Activated CD4-positive, alpha-beta T cell treated with anti-CD3 and anti-CD28 coated beads for 36 hours (primary cell): Measurements from ENCODE around the gene KIFC3. TPM values are rescaled to one million over a fixed set of nuclear protein-coding genes. Genes with fewer than 3 reads are reported as not detected.

Source experiments
- ATAC-seq: fragments of 200-7000 bp; cut with Tn5 transposase; one replicate; pipeline ENCODE4 v1.10.0; 2021; ENCODE audit warnings: mild to moderate bottlenecking, moderate library complexity
- CTCF ChIA-PET: fragments of 350-600 bp; sonication (Branson Sonifier 250); formaldehyde crosslinking; loops from one replicate; lab custom pipeline; 2021; ENCODE audit warnings: antibody characterized with exemption; lab: Charles Lee
- POLR2A ChIA-PET: fragments of 350-600 bp; sonication (Branson Sonifier 250); formaldehyde crosslinking; loops from one replicate; lab custom pipeline; 2021; ENCODE audit warnings: antibody characterized with exemption, inconsistent platforms; lab: Charles Lee
- DNase-seq: peaks from one replicate; pipeline ENCODE4 v3.0.0-alpha.2; 2020
- H3K27ac Mint-ChIP-seq: one replicate; pipeline ENCODE4 v1.8.0; 2021; ENCODE audit warnings: mixed read lengths
- H3K27me3 Mint-ChIP-seq: one replicate; pipeline ENCODE4 v1.8.0; 2021; ENCODE audit warnings: mixed read lengths
- H3K36me3 Mint-ChIP-seq: one replicate; pipeline ENCODE4 v1.8.0; 2021; ENCODE audit warnings: low read depth, mixed read lengths
- H3K4me1 Mint-ChIP-seq: one replicate; pipeline ENCODE4 v1.8.0; 2021; ENCODE audit warnings: mixed read lengths
- H3K4me3 Mint-ChIP-seq: one replicate; pipeline ENCODE4 v1.8.0; 2021; ENCODE audit warnings: mild to moderate bottlenecking, moderate library complexity, mixed read lengths
- H3K9me3 Mint-ChIP-seq: one replicate; pipeline ENCODE4 v1.8.0; 2021; ENCODE audit warnings: low read depth, mixed read lengths
- intact Hi-C, 2 experiments: fragments of 100-400 bp; cut with DNase I in 1 of 2; cut with micrococcal nuclease in 1 of 2; formaldehyde crosslinking; loops; one replicate each; pipeline versions ENCODE4 v1.14.2 to v1.15.1; 2022 to 2024; cut with DNase I, micrococcal nuclease
- total RNA-seq, 2 experiments: library from RNA; stranded (reverse); gene quantifications; one replicate each; pipeline ENCODE4 v1.2.3, GENCODE V29; 2021

Gene KIFC3
- total RNA-seq, 2 experiments from 2014 or later = 0.32 to 0.66 TPM

DNA sequence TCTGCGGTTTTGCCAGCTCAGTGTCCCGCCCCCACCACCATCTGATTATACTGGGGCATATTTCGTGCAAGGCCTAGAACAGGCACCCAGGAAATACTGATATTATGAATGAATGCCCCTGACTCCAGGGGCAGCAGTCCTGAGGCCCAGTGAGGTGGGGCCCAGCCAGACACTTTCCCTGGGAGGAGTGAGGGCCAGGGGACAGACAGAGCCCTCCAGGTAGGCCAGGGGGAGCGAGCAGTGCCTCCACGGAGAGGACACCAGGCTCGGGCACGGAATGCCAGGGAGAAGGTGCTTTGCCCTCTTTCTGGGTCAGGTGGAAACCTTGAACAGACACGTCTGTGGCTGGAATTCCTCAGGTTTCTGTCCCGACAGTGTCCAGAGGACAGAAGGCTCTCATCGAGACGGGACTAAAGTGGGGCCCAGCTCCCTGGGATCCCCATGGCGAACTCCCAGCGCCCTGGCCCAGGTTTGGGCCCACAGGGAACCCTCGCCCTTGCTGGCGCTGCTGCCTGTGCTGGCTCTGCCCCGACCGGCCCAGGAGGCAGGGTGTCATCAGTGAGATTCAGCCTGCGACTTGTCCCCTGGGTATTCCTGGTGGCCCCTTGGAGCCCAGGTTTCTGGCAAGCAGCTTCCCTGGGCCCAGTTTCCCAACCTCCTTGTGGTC lies 62.4 kb downstream of the KIFC3 start:
- no peaks in the 10 kb centered on the region for H3K9me3 Mint-ChIP-seq
- no peak overlapping the region for H3K4me3 Mint-ChIP-seq
- ChIA-PET CTCF (no interaction called here), POLR2A (no interaction called here)
- H3K27ac Mint-ChIP-seq = no peak overlapping the region
- DNase-seq (no peak), ATAC-seq (no peak)
- intact Hi-C loops = loop anchor here (5.0 to 10.0 kb wide), 3 partner anchors 148 to 1315 kb away; partner anchors contain the start of gene AMFR (in 1 of the 2)
- peaks cover 22% of the 10 kb centered on the region for H3K4me1 Mint-ChIP-seq
- peaks cover 7% of the 10 kb centered on the region for H3K36me3 Mint-ChIP-seq
- no peaks in the 10 kb centered on the region for H3K27me3 Mint-ChIP-seq

DNA sequence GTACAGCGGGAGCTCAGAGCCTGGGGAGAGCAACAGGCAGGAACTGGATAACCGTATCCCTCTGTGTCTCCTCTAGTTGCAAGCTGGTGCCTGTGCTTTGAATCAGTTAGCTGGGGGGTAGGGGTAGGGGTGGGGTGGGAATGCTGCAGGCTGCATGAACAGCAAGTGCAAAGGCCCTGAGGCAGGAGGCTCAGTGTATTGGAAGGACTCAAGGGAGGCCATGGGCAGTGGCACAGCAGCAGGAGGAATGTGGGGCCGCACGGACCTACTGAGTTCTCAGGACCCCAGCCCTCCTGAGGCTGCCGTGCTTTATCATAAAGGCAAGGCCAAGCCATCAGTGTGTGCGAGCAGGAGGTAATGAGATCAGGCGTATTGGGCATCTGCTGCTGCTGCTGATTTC lies 63.4 kb downstream of the KIFC3 start:
- ChIA-PET CTCF (interaction anchor here (0.8 kb wide), 1 partner anchor 151 kb away, joined by 4 read pairs; no protein-coding TSS in a partner anchor), POLR2A (interaction anchor here (0.6 kb wide), 1 partner anchor 22 kb away, joined by 3 read pairs; no protein-coding TSS in a partner anchor)
- H3K4me3 Mint-ChIP-seq = no peak overlapping the region
- no peaks in the 10 kb centered on the region for H3K9me3 Mint-ChIP-seq
- ATAC-seq = no peak
- no peak for DNase-seq
- no peaks in the 10 kb centered on the region for H3K27me3 Mint-ChIP-seq
- intact Hi-C loops = loop anchor here (5.0 to 10.0 kb wide), 3 partner anchors 147 to 1314 kb away; partner anchors contain the start of gene AMFR (in 1 of the 2)
- H3K4me1 Mint-ChIP-seq = peaks cover 22% of the 10 kb centered on the region
- H3K27ac Mint-ChIP-seq = no peak overlapping the region
- H3K36me3 Mint-ChIP-seq = peaks cover 5% of the 10 kb centered on the region

DNA sequence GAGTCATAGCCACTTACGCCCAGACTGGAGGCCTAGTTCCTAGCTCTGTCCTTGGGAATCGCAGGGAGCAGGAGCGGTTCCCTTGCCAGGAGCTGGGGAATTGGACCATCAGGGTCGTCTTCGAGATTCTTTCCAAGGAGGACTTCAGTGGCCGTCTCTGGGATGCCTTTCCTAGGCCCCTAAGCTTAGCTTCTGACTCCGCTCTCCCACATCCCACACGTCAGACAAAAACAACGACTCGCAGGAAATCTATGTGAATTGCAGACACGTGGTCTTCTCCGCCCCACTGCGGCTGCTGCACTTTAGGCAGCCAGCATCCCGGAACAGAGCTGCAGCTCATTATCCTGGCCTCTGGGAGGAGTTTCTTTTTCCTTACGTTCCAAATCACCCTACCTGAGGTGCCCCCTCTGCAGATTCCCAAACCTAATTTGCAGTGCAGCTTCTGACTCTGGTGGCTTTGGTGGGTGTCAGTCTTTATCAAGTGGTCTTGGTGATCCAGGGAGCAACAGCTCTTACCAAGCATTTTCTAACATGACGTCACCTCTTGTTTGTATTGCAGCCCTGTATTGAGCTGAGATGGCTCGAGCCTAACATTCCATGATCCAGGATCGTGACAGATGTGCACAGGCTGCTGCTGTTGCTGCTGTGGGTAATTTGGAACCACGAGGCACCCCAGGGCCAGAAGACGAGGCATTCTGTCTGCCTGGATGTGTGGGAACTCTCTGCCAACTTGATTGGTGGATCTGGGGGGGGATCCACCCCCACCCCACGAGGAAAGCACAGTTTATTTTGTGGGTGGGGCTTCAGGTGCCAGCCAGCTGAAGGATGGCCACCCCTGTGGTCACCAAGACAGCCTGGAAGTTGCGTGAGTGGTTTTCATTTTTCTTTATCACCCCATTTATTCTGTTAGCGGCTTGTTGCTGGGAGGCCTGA lies 65.6 kb downstream of the KIFC3 start:
- peaks cover 22% of the 10 kb centered on the region for H3K4me1 Mint-ChIP-seq
- POLR2A ChIA-PET = no interaction called here

DNA sequence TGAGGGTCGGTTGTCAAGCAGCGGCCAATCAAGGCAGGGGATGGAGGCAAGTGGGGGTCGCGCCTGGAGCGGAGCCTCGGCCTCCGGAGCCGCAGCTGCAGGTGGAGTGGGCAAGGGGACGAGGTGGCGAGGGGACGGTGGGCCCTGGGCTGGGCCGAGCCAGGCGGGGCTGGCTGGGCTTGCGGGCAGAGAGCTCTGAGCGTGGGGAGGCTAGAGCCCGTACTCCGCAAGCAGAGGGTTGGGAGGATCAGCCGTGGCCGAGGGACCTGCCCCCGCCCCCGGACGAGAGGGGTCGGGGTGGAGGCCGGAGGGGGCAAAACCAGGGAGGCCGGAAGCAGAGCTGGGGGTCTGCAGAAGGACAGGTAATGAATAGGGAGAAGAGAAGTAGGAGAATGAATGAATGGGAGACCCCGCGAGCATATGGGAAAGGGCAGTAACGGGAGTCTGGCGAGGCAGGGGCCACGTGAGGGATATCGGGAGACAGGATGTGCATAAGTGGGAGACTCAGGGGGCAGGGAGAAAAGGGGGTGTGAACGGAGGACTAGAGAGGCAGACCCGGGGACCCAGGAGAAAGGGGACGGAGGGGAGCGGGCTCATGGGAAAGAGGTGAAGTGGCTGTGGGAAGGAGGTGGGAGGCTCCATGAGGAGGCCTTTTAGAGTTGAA lies 66.4 kb downstream of the KIFC3 start, which contains the start of gene KATNB1:
Gene KATNB1, plus strand, starts transcription at position 16 of the 664 bp plus-strand sequence. CDS start 1,474 bp downstream, outside the sequence.
- intact Hi-C loops = loop anchor here (1.0 to 10.0 kb wide), 19 partner anchors 21 to 1311 kb away; partner anchors contain the start of genes CIAPIN1 (in 2 of the 2), COQ9 (in 2 of the 2), PSME3IP1 (in 2 of the 2) and RSPRY1 (in 2 of the 2)
- Mint-ChIP-seq H3K27me3 (no peaks in the 10 kb centered on the region), H3K36me3 (peaks cover 16% of the 10 kb centered on the region), H3K4me1 (peaks cover 22% of the 10 kb centered on the region), H3K4me3 (peak within 1 kb of the TSS; percentile 92), H3K27ac (peak within 1 kb of the TSS; percentile 96), H3K9me3 (peaks cover 10% of the 10 kb centered on the region)
- ChIA-PET POLR2A (interaction anchor here (0.6 to 1.1 kb wide), 4 partner anchors 59 to 261 kb away, joined by 3 to 5 read pairs (median 4); no protein-coding TSS in a partner anchor), CTCF (interaction anchor here (0.6 to 3.2 kb wide), 14 partner anchors 9 to 653 kb away, joined by 3 to 16 read pairs (median 3); no protein-coding TSS in a partner anchor)
- ATAC-seq (peak; percentile 20), DNase-seq (peak; percentile 27)

More for the DNA sequence above, 65.6 kb downstream of the KIFC3 start:
- peaks cover 16% of the 10 kb centered on the region for H3K36me3 Mint-ChIP-seq
- no peaks in the 10 kb centered on the region for H3K27me3 Mint-ChIP-seq
- no peak for ATAC-seq
- DNase-seq = peak; percentile 72
- peak overlapping the region; percentile 96 for H3K27ac Mint-ChIP-seq
- peaks cover 10% of the 10 kb centered on the region for H3K9me3 Mint-ChIP-seq
- peak overlapping the region; percentile 92 for H3K4me3 Mint-ChIP-seq
- CTCF ChIA-PET = interaction anchor here (0.5 to 3.2 kb wide), 12 partner anchors 9 to 823 kb away, joined by 3 to 16 read pairs (median 3); no protein-coding TSS in a partner anchor
- intact Hi-C loops = loop anchor here (5.0 to 10.0 kb wide), 3 partner anchors 144 to 1312 kb away; partner anchors contain the start of gene AMFR (in 1 of the 2)

DNA sequence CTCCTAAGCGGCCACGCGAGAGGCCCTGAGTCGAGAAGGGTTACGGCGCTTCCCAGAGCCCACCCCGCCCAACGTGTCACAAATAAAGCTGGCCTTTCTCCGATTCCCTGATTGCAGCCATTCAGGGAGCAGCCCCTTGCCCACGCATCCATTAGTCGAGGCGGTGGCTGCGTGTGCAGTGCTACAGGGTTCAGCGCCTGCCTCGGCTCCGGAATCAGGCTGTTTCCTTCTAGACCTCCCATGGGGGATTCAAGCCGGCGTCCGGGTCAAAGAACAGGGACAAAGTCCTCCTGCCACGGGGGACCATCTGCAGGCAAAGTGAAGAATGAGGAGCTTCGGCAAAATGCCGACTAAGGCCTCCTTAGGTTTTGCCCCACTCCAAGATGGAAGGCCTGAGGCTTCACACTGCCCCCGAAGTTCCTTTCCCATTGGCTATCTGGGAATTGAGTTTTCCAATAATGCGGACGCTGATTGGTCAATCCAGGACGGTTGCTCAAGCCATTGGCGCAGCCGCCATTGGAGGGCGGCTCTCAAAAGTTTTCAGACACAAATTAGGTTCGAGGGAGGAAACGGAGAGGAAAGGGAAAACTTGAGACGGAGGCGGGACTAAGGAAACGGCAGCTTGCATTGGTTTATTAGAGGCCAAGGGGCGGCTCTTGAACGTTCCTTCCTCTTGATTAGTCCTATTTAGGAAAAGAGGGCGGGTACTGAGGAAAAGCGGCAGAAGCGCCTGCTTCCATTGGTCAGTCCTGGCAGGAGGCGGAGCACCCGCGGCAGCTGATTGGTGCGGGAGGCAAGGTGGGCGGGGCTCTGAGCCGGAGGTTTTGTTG lies 67.2 kb downstream of the KIFC3 start:
- Mint-ChIP-seq H3K9me3 (peaks cover 10% of the 10 kb centered on the region), H3K4me3 (peak overlapping the region; percentile 92), H3K27ac (peak overlapping the region; percentile 96), H3K36me3 (peaks cover 16% of the 10 kb centered on the region), H3K27me3 (no peaks in the 10 kb centered on the region), H3K4me1 (peaks cover 22% of the 10 kb centered on the region)
- ATAC-seq (peak; percentile 95), DNase-seq (peak; percentile 98)
- POLR2A ChIA-PET = interaction anchor here (0.5 to 1.1 kb wide), 6 partner anchors 13 to 261 kb away, joined by 3 to 5 read pairs (median 3); no protein-coding TSS in a partner anchor
- CTCF ChIA-PET = interaction anchor here (0.9 to 3.2 kb wide), 11 partner anchors 8 to 159 kb away, joined by 3 to 16 read pairs (median 4); no protein-coding TSS in a partner anchor
- intact Hi-C loops = loop anchor here (1.0 to 10.0 kb wide), 19 partner anchors 22 to 1310 kb away; partner anchors contain the start of genes CIAPIN1 (in 2 of the 2), COQ9 (in 2 of the 2), PSME3IP1 (in 2 of the 2) and RSPRY1 (in 2 of the 2)

DNA sequence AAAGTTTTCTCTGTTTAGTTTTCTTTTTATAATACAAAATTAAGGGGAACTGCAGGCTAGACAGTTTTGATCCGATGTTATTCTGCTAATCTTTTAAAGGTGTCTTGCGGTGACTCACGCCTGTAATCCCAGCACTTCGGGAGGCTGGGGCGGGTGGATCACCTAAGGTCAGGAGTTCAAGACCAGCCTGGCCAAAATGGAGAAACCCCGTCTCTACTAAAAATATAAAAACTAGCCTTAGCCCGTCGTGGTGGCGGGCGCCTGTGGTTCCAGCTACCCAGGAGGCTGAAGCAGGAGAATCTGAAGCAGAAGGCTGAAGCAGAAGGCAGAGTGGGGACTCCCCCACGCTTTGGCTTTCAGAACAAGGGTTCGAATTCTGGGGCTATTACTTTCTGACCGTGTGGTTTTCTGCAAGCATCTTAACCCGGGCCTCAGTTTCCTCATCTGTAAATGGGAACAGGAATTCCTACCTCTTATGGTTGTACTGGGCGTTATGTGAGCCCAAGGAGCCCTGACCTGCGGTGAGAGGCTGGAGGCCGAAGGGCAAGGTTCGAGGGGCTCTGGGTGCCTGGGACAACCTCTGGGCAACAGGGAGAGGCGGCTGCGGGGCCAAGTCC lies 67.9 kb downstream of the KIFC3 start:
- DNase-seq = no peak
- no peak for ATAC-seq
- ChIA-PET CTCF (interaction anchor here (1.2 to 3.2 kb wide), 5 partner anchors 10 to 158 kb away, joined by 4 to 16 read pairs (median 9); no protein-coding TSS in a partner anchor), POLR2A (no interaction called here)
- intact Hi-C loops = loop anchor here (2.0 to 10.0 kb wide), 2 partner anchors 548 to 1310 kb away; partner anchors contain the start of genes PSME3IP1 (in 2 of the 2), RSPRY1 (in 2 of the 2) and AMFR (in 1 of the 2)
- Mint-ChIP-seq H3K27ac (peak overlapping the region; percentile 96), H3K36me3 (peaks cover 16% of the 10 kb centered on the region), H3K9me3 (peaks cover 10% of the 10 kb centered on the region), H3K4me1 (peaks cover 22% of the 10 kb centered on the region), H3K4me3 (peak overlapping the region; percentile 92), H3K27me3 (no peaks in the 10 kb centered on the region)

DNA sequence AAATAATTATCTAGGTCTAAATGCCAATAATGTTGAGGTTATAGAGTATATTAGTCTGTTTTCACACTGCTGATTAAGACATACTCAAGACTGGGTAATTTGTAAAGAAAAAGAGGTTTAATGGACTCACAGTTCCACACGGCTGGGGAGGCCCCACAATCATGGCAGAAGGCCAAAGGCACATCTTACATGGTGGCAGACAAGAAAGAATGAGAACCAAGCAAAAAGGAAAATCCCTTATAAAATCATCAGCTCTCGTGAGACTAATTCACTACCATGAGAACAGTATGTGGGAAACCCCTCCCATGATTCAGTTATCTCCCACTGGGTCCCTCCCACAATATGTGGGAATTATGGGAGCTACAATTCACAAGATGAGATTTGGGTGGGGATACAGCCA lies 69.6 kb downstream of the KIFC3 start:
- peaks cover 10% of the 10 kb centered on the region for H3K9me3 Mint-ChIP-seq
- intact Hi-C loops = loop anchor here in 1 of 2 experiments (10.0 kb wide), 1 partner anchor 1308 kb away; the partner anchor contains the start of gene AMFR
- CTCF ChIA-PET = interaction anchor here (0.8 kb wide), 1 partner anchor 167 kb away, joined by 3 read pairs; no protein-coding TSS in a partner anchor

DNA sequence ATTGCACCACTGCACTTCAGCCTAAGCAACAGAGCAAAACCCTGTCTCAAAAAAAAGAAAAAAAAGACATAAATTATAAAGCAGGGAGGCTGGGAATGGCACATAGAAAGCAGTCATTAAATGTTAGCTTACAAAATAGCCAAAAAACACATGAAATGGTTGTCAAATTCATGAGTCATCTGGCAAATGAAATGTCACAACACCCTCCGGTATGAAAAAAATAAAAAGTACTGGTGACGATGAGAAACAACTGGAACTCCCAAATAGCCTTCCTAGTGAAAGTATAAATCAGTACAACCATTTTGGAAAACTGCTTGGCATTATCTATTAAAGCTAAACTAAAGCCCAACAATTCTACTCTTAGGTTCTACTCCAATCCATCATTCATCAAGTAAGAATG lies 70.3 kb downstream of the KIFC3 start:
- no peak overlapping the region for H3K4me3 Mint-ChIP-seq
- DNase-seq = no peak
- peaks cover 10% of the 10 kb centered on the region for H3K9me3 Mint-ChIP-seq
- peaks cover 11% of the 10 kb centered on the region for H3K36me3 Mint-ChIP-seq
- CTCF ChIA-PET = interaction anchor here (0.8 kb wide), 2 partner anchors 23 to 166 kb away, joined by 3 to 4 read pairs; no protein-coding TSS in a partner anchor
- H3K27me3 Mint-ChIP-seq = no peaks in the 10 kb centered on the region
- ATAC-seq = no peak
- POLR2A ChIA-PET = no interaction called here
- H3K27ac Mint-ChIP-seq = no peak overlapping the region
- intact Hi-C loops = loop anchor here in 1 of 2 experiments (10.0 kb wide), 1 partner anchor 1307 kb away; the partner anchor contains the start of gene AMFR
- H3K4me1 Mint-ChIP-seq = peaks cover 13% of the 10 kb centered on the region

More for the DNA sequence above, 69.6 kb downstream of the KIFC3 start:
- peaks cover 14% of the 10 kb centered on the region for H3K36me3 Mint-ChIP-seq
- no peaks in the 10 kb centered on the region for H3K27me3 Mint-ChIP-seq
- POLR2A ChIA-PET = no interaction called here
- no peak for DNase-seq
- no peak for ATAC-seq
- peaks cover 20% of the 10 kb centered on the region for H3K4me1 Mint-ChIP-seq
- H3K27ac Mint-ChIP-seq = no peak overlapping the region
- peak overlapping the region; percentile 18 for H3K4me3 Mint-ChIP-seq
